SK-N-MC (cell line): ENCODE measurements around the gene ISG20L2.

ENCODE experiments used
- DNase-seq: peaks from one replicate; pipeline ENCODE4 v3.0.0-alpha.2; 2011; ENCODE audit warnings: low read depth, low spot score
- H3K27ac ChIP-seq: fragments of 200-600 bp; sonication (generic); 2 replicates; pipeline ENCODE4 v1.5.1; 2016; ENCODE audit warnings: mixed run types
- H3K36me3 ChIP-seq: fragments of 200-600 bp; sonication (generic); 2 replicates; pipeline ENCODE4 v1.6.1; 2017; ENCODE audit warnings: antibody characterized with exemption, low read length, mixed read lengths; ENCODE audit not compliant: insufficient read depth
- H3K4me3 ChIP-seq: fragments of 200-600 bp; sonication (generic); 2 replicates; pipeline ENCODE4 v1.5.1; 2016
- H3K9ac ChIP-seq: fragments of 200-600 bp; sonication (generic); 2 replicates; pipeline ENCODE4 v1.8.0; 2017; ENCODE audit warnings: mixed run types, mixed read lengths; ENCODE audit not compliant: insufficient read length
- H3K9me3 ChIP-seq: fragments of 200-600 bp; sonication (generic); 2 replicates; pipeline ENCODE4 v1.6.1; 2017; ENCODE audit warnings: low read depth, mild to moderate bottlenecking, antibody characterized with exemption, low read length, moderate library complexity, mixed read lengths
- EZH2 ChIP-seq: fragments of 200-600 bp; sonication (generic); IDR thresholded peaks from one replicate; pipeline ENCODE4 v1.6.1; 2017; ENCODE audit warnings: antibody characterized with exemption
- FOXP2 ChIP-seq: optimal IDR thresholded peaks from 2 replicates; pipeline ENCODE3; 2011; ENCODE audit warnings: mild to moderate bottlenecking, moderate library complexity; ENCODE audit not compliant: insufficient read depth; ENCODE audit errors: extremely low read length, control extremely low read depth
- POLR2AphosphoS5 ChIP-seq: IDR thresholded peaks from 2 replicates; pipeline ENCODE4 v1.6.1; 2012; ENCODE audit warnings: mild to moderate bottlenecking, low read depth, low read length, borderline replicate concordance

Gene ISG20L2

DNA sequence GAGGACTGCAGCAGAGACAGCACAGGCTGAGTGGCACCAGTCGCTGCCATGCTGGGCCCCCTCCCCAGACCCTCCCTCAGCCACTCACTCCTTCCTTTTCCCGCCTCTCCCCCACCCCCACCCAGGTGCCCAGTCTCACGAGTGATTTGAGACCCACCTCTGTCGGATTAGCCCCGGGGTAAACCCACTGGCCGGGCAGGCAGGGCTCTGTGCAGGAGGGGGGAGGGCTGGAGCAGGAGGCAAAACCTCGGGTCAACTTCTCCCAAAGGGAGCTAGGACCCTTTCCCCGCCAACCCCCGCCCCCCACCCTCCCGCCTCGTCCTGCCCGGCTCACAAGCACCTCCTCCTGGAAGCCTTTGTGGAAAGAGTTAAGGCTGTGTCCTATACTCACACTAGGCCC, 15.8 kb upstream of the ISG20L2 start:
- Histone ChIP-seq H3K9ac (no peak overlapping the region), H3K27ac (peak overlapping the region; percentile 17; the same call in 1 of the 2 replicates), H3K4me3 (no peak overlapping the region), H3K9me3 (no peaks in the 10 kb centered on the region), H3K36me3 (peaks cover 47% of the 10 kb centered on the region)
- DNase-seq = no peak
- TF ChIP-seq FOXP2 = no peak
- no peak for TF ChIP-seq POLR2AphosphoS5
- TF ChIP-seq EZH2 = no peak

DNA sequence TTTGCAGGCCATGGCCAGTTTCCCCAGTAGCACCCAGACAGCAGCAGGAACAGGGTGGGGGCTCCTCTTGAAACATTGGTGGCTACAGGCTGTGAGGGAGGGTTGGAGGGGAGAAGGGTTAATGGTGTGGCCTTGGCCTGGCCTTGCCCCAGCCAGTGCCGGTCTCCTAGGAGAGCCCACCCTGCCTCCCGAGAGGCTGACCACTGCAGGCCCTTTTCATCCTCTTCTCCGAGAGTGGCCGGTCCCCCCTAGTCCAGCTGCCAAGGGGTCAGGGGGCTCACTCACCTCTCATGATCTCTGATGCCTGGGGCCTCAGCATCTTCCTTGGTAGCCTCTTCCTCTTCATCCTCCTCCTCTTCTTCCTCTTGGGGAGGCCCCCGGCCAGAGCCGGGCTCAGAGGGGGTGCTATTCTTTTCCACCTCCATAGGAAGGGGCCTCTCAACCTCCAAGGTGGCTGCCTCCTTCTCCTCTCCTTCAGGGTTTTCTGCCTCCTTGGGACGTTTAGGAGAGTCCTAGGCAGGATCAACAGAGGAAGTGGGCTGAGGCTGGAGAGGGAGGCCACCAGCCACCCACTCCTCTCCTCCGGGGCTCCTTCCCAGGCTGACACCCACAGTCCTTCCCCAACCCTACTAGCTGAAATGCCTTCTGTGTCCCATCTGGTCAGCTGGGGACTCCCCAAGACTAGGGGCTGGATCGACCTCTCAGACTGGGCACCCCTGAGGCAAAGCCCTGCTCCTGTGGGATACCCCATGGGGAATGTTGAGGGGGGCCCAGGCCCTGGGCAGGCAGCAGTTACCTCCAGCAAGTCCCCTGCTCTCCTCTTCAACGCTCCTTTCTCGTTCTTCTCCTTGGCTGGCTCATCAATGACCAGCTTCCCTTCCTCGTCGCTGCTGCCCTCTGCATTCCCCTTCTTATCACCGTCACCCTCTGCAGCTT, 15.1 kb upstream of the ISG20L2 start:
- H3K36me3 ChIP-seq = peaks cover 52% of the 10 kb centered on the region
- no peak for DNase-seq
- no peak overlapping the region for H3K9ac ChIP-seq
- H3K9me3 ChIP-seq = no peaks in the 10 kb centered on the region
- peak overlapping the region; percentile 86; the same call in 1 of the 2 replicates for H3K27ac ChIP-seq
- H3K4me3 ChIP-seq = no peak overlapping the region
- TF ChIP-seq POLR2AphosphoS5 (no peak), FOXP2 (no peak), EZH2 (no peak)

DNA sequence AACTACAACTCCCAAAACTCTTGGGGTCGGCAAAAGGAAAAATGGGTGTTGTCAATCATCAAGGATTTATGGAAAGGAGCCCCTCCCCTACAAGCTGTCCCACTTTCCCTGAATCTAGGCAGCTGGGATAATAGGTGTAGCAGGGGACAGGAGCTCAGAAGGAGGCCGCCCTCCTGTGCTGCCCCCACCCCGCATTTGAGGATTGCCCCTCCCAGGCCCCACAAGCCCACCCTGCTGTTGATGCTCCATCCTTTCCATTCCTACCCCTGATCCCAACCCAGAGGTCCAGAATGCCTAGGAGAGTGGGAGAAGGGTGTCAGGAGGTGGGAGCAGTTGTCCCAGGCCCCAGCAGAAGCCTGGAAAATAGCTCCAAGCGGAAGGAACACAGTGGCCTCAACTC, 14.2 kb upstream of the ISG20L2 start:
- Histone ChIP-seq H3K27ac (peak overlapping the region; percentile 86), H3K36me3 (peaks cover 60% of the 10 kb centered on the region), H3K4me3 (no peak overlapping the region), H3K9me3 (no peaks in the 10 kb centered on the region), H3K9ac (no peak overlapping the region)
- TF ChIP-seq FOXP2 (no peak), POLR2AphosphoS5 (no peak), EZH2 (no peak)
- DNase-seq = no peak

DNA sequence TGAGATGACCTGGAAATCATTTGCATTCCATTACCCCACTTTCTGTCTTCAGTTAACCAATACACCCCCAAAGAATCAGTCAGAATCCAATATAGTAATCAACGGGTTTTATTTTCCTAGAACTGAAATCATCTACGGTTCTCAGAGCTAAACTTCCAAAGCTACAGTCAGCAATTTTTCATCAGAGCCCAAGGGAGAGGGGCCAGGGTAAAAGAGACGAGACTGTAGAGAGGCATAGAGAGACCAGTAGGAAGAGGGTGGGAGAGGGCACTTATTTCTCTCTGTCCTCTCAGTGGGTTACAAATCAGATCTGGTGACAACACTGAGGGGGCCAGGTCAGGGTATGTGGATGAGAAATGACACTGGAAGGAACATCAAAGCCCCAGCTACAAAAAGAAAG, 13.5 kb upstream of the ISG20L2 start:
- H3K9ac ChIP-seq = no peak overlapping the region

DNA sequence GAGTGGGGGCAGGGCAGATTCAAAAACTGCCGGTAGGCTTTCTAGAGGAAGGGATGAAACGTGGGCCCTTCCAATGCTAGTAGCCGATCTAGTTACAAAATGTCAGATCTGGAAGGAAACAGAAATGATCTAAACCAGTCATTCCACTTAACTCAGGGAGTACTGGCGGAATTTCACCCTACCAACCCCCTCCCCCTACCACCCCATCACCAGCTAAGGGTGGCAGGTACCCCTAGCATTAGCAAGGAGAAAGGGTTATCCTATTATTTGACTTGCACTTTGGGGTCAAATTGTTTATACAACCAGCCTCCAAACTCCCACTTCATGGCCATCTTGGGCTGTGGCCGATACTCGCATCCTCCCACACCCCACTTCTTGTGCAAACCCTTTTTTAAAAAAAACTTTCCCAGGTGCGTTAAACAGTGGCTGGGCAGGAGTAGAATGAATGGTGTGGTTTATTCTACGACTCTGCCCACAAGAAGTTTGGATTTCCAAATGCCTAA, 13.0 kb upstream of the ISG20L2 start:
- H3K4me3 ChIP-seq = peak overlapping the region; percentile 64
- H3K9me3 ChIP-seq = no peaks in the 10 kb centered on the region
- peaks cover 67% of the 10 kb centered on the region for H3K36me3 ChIP-seq
- H3K9ac ChIP-seq = no peak overlapping the region
- TF ChIP-seq POLR2AphosphoS5 = no peak
- no peak for TF ChIP-seq FOXP2
- TF ChIP-seq EZH2 = no peak
- DNase-seq = no peak
- peak overlapping the region; percentile 86 for H3K27ac ChIP-seq

More for the DNA sequence above, 13.5 kb upstream of the ISG20L2 start:
- no peak for DNase-seq
- H3K4me3 ChIP-seq = no peak overlapping the region
- peaks cover 67% of the 10 kb centered on the region for H3K36me3 ChIP-seq
- no peaks in the 10 kb centered on the region for H3K9me3 ChIP-seq
- peak overlapping the region; percentile 86 for H3K27ac ChIP-seq
- TF ChIP-seq FOXP2 (no peak), EZH2 (no peak), POLR2AphosphoS5 (no peak)

DNA sequence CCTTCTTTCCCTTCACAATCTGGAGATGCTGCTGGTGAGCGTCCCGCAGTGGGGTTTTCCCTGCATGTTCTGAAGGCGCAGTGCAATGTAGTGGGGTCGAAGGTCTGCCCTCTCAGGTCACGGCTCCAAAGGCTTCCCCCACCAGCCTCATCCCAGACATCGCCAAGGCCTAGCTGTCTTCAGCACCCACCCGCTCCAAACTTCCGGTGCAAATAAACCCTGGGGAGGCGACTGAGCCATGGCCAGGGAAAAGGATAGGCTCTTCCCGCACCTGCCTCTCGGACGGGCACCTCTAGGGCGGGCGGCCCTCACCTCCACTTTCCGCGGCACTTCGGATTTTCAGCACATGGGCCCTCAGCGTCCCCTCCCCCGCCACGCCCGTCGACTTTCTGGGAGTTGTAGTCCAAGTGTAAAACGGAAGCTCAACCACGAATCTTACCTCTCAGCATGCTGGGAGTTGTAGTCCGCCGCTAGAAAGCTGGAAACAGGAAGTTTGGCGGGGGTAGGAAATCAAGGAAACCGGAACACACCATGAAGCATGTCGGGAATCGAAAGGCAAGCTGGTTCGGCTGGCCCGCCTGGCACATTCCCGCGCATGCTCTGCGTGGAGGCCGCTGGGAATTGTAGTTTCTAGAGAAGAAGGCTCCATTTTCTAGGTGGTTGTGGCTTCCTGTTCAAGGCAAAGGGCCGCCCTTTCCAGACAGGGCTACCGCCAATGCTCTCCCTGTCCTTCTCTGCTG, 12.3 kb upstream of the ISG20L2 start, which contains the start of gene MRPL24:
TSS of gene MRPL24 (minus strand) at position 348 of the 740 bp plus-strand sequence. CDS start 2,384 bp downstream, outside the sequence.
- H3K4me3 ChIP-seq = peak within 1 kb of the TSS; percentile 91
- TF ChIP-seq FOXP2 (no peak), POLR2AphosphoS5 (peak; percentile 89), EZH2 (no peak)
- H3K9me3 ChIP-seq = no peaks in the 10 kb centered on the region
- peaks cover 62% of the 10 kb centered on the region for H3K36me3 ChIP-seq
- peak; percentile 97 for DNase-seq
- peak within 1 kb of the TSS; percentile 89 for H3K9ac ChIP-seq
- peak within 1 kb of the TSS; percentile 86 for H3K27ac ChIP-seq

DNA sequence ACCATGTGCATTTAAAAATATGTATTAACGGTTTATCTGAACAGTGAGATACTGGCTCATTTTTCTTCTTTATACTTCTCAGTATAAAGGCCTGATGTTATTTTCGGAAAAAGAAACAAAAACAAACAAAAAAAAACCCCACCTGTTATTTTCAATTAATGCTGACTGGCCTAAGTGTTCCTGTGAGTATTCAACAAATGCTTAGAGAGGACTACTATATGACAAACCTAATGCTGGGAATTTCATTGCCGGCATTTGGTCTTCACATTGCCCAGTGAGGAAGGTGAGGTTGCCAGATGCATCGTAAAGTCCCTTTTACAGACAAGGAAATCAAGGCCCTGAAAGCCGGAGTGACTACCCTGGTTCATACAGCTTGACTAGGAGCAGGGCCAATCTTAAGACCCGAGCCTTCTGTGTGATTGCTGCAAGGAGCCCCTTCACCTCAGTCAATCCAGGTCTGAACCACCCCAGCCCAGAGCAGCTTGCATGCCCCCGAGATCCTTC, 11.7 kb upstream of the ISG20L2 start:
- no peak for DNase-seq
- Histone ChIP-seq H3K4me3 (peak overlapping the region; percentile 91), H3K36me3 (peaks cover 56% of the 10 kb centered on the region), H3K27ac (peak overlapping the region; percentile 32; the same call in 1 of the 2 replicates), H3K9ac (peak overlapping the region; percentile 89), H3K9me3 (no peaks in the 10 kb centered on the region)
- TF ChIP-seq FOXP2 = no peak
- TF ChIP-seq EZH2 = no peak
- no peak for TF ChIP-seq POLR2AphosphoS5

DNA sequence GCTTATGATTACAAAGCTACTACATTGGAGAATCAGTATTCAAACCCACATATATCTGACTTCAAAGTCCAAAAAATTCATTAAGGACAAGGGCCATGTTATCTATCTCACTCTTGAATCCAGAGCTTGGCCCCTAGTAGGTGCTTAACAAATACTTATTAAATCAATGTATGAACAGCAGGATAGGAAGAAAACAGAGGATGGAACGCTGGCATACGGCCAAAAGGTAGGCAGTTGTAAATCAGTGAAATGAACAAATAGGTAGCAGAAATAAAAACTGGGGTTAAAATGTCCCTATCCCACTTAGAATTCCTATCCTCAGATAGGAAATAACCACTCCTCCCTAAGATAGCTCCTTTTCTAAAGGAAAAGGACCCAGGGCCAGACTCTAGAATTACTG, 10.3 kb upstream of the ISG20L2 start:
- no peak overlapping the region for H3K4me3 ChIP-seq
- H3K27ac ChIP-seq = no peak overlapping the region
- TF ChIP-seq FOXP2 (no peak), EZH2 (no peak), POLR2AphosphoS5 (no peak)
- no peaks in the 10 kb centered on the region for H3K9me3 ChIP-seq
- DNase-seq = no peak
- H3K9ac ChIP-seq = no peak overlapping the region
- H3K36me3 ChIP-seq = peaks cover 45% of the 10 kb centered on the region

DNA sequence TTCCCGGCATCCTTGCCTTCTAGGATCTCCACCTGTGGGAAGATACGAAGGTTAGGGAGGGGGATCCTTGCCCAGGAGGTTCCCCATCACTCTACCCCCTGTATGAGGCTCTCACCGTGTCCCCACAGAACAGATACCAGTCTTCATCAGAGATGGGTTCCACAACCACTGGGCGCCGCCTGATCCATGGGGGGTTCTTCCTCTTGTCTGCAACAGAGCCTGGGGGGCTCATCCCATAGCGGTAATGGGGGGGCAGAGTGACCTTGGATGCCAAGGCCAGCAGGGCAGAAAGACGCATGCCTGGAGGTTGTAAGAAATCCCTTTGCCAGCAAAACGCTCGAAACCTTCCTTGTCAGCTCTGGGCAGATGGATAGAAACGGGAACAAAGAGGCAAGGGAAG, 9.8 kb upstream of the ISG20L2 start:
- Histone ChIP-seq H3K36me3 (peaks cover 39% of the 10 kb centered on the region), H3K4me3 (no peak overlapping the region), H3K9me3 (no peaks in the 10 kb centered on the region), H3K27ac (no peak overlapping the region), H3K9ac (no peak overlapping the region)
- peak; percentile 8; the same call in 1 of the 2 replicates for TF ChIP-seq POLR2AphosphoS5
- no peak for TF ChIP-seq EZH2
- no peak for DNase-seq
